Astrocyte of the hippocampus (primary cell): ENCODE results near the gene ADAR.

Source experiments
- DNase-seq: peaks from one replicate; pipeline ENCODE4 v3.0.0; 2011; ENCODE audit warnings: low read depth, low spot score

ADAR gene

DNA sequence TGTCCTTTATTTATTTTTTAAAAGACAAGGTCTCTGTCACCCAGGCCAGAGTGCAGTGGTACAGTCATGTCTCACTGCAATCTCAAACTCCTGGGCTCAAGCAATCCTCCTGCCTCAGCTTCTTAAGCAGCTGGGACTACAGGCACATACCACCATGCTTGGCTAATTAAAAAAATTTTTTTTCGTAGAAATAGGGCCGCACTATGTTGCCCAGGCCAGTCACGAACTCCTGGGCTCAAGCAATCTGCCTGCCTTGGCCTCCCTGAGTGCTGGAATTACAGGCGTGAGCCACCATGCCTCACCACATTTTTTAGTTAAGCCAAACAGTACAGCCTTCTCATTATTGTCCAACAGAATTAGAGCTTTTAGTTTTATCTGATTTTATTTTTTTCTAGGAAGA, 7.4 kb upstream of the ADAR start:
- no peak for DNase-seq

DNA sequence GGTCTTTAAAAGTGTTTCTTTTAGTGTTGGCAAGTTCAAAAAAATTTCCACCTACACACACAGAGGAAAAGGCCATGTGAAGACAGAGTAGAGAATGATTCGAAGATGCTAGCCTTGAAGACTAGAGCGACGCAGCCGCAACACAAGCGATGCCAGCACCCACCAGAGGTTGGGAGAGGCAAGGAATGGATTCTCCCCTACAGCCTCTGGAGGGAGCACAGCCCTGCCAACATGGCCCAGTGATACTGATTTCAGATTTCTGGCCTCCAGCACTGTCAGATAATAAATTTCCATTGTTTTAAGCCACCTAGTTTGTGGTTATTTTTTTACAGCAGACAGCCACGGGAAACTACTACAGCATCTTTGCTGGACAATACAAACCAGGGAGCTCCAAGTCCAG, 6.9 kb upstream of the ADAR start:
- DNase-seq = no peak

DNA sequence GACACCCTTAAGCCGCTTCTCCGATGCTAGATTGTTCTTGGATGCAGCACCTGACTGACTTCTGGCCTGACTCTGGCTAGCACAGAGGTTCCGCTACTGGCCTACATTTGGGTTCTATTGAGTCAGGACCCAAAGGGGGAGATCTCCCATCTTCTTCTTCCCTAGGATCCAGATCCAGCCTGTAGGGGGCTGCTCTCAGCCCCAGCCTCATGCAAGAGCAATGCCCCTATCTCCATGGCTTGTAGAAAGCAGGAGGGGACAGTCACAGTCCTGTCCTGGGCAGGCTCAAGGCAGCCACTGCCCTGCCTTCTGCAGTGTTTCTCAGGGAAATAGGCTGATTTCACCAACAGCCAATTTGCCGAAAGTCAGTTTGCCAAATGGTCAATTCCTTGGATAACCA, 6.3 kb upstream of the ADAR start:
- DNase-seq = no peak

DNA sequence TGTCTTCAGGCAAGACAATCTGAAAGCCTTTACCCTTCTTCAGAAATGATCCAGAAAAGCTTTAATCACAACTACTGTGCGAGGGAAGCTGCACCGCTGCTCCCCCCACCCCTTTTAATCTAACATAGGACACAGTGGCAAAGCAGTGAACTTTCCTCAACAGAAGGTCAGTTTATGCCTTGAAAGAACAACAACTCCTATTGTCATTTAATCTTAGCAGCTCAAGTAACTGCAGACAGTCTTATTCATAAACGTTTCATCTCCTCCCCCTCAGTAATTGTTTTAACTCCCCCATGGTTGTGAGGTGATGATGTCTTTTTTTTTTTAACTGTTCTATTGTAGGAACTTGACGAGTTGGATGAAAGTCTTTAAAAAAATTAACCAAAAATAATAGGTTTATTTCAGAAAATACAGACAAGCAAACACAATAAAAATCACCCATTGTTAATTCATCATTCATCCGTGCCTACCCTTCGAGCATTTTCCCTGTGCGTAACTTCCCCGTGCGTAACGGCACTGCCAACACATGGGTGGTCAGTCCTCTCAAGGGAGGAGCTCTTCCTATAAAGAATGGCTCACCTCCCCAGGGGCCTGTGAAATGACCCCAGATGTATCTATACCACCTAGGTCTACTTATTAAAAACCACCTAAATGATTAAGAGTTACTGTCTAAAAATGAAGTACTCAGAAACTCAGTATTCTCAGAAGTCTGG, 3.3 kb upstream of the ADAR start:
- no peak for DNase-seq

DNA sequence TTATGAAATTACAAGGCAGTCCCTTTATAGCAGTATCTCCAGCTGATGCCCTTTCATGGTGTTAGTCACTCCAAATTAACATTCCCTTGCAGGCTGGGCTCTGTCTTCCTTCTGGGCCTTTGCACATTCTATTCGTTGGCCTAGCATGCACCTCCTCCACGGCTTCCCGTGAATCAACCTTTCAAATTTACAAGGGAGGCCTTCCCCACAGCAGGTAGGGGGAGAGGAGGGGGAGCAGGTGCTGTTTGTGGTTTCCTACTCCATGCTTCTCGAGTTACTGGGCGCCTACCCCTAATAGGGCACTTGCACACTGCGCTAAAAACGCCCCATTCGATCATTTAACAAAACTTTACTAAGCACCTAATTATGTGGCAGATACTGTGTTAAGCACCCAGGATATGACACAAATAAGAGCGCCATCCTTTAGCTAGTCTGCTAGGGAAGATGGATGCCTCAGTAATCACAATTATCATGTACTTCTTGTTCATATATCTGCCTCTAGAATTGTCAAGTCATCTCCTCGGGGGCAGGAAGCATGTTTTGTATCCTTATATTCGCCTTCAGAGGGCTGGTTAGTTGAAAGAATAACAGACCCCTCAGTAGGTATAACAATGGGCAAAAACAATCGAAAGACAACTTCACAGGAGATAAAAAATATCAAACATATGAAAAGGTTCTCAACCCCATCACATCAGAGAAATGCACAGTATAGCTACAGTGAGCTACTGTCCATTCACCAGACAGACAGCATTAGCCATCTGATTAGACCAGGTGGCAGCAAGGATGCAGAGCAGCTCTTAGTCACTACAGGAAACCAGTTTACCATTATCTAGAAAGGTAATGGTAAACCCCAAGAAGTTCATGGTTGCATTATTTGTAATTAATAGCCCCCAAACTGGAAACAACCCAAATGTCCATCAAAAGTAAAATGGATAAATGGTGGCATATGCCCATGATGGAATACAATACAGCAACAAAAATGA, 1.7 kb upstream of the ADAR start:
- peak; percentile 49 for DNase-seq

DNA sequence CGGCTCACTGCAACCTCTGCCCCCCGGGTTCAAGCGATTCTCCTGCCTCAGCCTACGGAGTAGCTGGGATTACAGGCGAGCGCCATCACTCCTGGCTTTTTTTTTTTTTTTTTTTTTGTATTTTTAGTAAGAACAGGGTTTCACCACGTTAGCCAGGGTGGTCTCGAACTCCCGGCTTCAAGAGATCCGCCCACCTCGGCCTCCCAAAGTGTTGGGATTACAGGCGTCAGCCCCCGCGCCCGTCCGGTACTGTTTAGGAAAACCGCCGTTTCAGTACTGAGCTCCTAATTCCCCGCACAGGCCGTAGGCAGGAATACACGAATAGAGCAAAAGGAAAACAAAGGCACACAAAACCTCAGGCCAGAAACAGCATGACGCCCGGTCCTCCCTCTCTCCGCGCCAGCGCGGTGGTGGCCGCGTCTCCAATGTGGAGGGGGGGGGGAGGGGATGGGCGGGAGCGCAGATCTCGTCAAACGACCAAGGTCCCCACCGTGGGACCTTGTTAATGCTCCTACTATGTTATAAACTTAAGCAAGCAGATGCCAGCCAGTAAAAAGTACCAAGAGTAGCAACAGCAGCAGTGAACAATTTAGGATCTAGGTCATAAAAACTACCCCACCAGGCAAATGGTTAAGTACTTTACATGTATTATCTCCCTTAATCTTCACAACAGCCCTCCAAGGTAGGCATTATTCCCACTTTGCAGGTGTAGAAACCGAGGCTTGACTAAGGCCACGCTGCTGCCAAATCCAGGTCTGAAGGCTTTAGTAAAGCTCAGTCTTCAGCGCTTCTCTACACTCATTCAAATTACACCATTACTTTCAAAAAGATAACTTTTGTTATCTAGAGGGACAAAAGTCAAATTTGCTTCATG, 648 bp upstream of the ADAR start:
- peak; percentile 82 for DNase-seq

DNA sequence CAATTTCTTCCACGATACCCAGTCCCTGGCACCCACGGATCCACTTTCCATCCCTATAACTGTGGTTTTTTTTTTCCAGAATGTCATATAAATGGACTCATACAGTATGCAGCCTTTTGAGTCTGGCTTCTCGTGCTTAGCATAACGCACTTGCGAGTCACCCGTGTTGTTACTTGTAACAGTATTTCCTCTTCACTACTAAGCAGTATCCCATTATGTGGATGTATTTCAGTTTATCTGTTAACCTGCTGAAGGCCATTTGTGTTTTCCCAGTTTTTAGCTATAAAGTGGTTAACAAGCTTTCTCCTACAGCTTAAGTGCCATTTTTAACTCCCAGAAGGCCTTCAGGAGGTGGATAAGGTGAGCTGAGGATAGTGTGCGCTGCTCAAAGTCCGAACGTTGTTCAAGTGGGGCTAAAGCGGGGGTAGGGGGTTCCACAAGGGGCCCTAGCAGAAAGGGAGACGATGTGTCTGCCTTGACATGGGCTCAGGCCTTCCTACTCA, 829 bp downstream of the ADAR start:
- peak; percentile 55 for DNase-seq

DNA sequence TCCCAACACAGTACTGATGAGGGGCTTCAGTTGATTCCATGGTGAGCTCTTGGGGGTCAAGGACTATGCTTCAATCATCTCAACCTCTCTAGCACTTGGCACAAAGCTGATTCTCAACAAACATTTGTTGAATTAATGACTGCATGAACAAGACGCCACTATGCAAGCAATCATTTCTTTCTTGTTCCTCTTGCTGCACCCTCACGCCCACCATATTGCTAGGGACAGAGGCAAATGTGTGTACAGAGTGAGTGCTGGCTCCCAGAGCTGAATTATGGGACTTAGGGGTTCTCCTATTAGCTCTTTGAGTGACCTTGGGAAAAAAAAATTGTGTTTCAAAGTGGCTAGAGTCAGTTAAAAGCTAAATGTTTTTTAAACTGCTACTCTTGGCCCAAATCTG, 2.5 kb downstream of the ADAR start:
- no peak for DNase-seq

DNA sequence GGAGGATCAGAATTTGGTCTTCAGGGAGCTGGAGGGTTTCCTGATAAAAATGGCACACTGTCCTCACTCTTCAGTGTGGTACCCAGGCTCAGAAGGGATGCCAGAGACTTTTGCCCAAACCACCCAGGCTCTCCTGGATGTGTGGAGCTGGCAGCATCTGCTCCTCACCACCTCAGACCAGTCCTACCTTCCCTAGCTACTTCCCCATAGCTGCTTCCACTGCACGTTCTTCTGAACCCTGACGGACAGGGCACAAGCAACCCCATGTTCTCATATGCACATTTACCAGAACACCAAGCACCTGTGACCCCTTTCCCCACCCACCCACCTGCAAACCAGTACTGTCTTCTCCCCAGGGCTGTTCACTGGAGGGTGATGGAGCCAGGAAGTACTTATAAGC, 4.7 kb downstream of the ADAR start:
- DNase-seq = no peak

DNA sequence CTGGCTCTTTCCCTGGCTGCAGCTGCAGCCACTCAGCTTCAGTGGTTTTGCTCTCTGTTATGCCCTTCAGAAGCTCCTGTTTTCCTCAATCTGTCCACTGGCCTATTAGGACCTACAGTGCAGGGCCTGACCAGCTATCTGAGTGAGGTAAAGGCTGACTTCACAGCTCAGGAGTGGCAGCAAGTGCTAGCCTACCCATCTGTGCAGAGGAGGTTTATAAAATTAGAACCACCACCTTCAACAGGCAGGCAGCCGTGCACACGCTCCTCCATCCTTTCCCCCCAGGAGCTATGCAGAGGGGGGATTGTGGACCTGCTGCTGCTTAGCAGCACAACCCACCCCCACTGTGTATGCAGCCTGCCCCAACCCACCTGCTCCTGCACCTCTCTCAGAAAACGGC, 8.3 kb downstream of the ADAR start:
- no peak for DNase-seq

DNA sequence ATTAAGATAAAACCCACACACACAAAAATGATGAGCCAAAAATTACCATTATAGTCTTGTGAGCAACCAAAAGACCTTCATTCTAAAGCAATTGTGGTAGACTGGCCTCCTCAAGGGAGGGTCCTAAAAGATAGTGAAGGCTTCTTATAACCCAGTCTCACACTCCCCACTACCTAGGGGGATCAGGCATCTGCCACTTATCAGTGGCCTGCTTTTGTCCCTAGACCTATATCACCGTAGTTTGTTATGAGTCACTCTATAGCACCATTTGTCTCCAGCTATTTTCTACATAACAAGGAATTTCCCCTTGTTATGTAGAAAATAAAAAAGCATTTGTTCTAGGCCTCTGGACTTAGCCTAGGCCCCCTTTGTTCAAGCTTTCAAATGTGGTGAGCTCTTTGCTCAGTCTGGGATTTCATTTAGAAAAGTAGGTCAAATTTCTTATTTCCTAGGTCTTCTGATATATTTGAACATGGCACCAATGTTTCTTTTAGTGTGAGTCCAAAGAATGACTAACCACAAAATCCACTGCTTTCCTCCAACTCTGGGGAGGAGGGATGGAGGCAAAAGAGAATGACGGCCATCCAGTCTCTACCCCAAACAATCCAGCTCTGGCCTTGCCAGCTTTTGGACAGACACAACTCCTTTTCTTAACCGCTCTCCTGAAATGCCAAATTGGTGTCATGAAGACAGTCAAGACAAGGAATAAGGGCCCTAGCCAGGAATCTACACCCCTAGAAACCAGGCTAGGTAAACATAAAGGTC, 8.9 kb downstream of the ADAR start:
- DNase-seq = peak; percentile 80

DNA sequence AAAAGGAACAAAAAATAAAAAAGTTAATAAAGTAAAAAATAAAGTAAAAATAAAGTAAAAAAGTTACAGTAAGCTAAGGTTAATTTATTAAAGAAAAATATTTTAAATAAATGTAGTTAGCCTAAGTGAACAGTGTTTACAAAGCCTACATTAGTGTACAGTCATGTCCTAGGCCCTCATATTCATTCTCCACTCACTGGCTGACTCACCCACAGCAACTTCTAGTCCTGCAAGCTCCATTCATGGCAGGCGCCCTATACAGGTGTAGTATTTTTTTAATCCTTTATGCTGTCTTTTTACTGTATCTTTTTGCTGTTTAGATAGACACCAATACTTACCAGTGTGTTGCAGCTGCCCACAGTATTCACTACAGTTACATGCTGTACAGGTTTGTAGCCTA, 12.4 kb downstream of the ADAR start:
- DNase-seq = peak; percentile 53

DNA sequence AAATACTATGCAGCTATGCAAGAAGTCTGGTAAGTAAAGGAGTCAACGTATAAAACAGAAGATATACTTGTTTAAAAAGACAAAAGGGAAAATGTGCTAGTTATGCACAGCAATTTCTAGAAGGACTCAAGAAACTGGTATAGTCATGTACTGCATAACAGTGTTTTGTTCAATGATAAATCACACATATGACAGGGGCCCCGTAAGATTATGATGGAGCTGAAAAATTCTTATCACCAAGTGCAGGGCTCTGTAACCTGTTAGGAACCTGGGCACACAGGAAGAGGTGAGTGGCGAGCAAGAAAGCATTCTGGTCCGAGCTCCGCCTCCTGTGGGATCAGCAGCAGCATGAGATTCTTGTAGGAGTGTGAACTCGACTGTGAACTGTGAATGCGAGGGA, 13.2 kb downstream of the ADAR start:
- DNase-seq = no peak

DNA sequence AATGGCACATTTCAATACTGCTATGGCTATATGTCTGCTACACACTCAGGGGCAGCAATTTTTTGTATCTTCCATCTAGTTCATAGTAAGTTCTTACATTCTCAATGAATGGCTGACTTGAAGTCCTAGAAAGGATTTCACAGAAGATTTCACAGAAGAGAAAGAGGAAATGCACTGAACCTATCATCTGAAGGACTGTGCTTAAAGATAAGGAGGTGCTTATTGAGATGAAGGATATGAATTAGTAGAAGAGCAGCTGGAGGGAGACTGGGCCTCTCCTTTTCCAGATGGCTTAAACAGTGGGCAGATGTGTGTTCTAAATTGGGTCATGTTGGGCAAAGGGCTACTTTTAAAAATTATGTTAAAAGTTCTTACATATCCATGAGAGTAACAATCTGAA, 14.6 kb downstream of the ADAR start:
- DNase-seq = no peak

DNA sequence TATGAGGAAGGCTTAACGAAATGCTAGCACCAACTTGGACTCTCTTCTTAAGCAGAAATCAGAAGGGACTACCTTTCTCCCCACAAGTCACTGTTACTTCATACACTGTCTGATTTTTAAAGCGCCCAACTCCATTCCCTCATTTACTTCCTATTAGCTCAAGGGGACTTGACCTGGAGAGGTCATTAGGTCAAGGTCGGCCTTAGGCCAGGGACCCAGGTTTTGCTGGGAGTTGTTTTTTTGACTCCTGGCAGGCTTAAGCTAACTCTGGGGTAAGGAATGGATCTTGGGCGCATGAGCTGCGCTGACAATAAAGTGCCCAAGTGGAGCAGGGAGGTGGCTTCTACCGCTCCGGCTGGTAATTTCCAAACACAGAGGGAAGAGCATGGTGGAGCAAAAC, 16.8 kb downstream of the ADAR start:
- no peak for DNase-seq

DNA sequence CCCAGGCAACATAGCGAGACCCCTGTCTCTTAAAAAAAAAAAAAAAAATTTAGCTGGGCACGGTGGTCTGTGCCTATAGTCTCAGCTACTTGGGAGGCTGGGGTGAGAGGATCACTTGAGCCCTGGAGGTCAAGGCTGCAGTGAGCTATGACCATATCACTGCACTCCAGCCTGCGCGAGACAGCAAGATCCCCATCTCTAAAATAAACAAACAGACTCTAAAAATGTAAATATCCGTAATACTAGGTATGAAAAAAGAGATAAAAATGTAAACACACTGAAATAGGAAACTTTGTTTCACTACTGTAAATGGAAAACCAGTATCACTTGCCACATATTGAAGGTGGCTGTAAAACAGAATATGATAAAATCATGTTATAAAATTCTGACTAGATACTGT, 17.2 kb downstream of the ADAR start:
- DNase-seq = no peak

DNA sequence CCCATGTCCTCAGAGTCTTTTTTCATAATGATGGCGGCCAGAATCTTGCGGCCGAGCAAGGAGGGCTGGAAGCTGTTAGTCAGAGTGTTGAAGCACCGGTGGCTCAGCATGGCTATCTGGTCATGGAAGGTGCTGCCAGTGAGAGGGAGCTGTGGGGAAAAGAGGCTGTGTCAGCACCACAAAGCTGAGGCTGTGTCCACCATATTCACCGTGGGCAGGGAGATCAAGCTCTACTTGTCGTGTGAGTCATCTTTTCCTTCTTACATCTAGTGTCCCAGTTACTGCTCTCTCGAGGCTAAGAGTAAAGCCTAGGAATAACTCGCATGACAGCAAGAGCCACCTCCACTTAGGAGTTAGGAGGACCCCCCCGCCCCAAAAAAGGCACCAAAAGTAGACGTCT, 18.2 kb downstream of the ADAR start:
- no peak for DNase-seq

DNA sequence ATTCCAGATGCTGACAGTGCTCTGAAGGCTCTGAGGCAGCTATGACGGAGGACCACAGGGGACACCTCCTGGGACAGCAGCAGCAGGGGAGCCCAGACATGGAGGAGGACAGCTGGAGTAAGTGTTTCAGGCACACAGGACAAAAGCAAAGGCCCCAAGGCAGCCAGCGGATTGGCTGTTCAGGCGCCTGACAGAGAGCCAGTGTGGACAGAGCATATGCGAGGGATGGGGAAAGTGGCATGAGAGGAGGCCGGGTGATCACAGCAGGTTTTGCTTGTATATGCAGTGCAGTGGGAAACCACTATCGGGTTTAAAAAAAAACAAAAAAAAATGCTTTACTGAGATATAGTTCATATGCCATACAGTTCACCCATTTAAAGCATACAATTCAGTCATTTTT, 21.3 kb downstream of the ADAR start:
- no peak for DNase-seq

DNA sequence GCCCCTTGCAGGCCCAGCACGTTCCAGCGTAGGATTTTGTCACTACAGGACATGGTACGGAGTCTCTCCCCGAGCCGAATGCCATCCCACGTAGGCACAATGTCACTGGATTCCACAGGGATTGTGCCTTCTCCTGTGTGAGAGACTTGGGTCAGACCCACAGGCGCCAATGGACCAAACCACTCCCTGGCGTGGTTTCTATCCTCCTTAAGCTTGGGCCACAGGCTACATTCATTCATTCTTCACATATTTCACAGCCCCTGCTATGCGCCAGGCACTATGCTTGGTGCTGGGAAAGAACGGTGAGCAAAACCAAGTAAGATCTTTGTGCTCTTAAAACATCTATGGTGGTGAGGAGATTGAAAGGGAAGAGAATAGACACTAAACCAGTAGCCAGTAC, 21.8 kb downstream of the ADAR start:
- peak; percentile 53 for DNase-seq

DNA sequence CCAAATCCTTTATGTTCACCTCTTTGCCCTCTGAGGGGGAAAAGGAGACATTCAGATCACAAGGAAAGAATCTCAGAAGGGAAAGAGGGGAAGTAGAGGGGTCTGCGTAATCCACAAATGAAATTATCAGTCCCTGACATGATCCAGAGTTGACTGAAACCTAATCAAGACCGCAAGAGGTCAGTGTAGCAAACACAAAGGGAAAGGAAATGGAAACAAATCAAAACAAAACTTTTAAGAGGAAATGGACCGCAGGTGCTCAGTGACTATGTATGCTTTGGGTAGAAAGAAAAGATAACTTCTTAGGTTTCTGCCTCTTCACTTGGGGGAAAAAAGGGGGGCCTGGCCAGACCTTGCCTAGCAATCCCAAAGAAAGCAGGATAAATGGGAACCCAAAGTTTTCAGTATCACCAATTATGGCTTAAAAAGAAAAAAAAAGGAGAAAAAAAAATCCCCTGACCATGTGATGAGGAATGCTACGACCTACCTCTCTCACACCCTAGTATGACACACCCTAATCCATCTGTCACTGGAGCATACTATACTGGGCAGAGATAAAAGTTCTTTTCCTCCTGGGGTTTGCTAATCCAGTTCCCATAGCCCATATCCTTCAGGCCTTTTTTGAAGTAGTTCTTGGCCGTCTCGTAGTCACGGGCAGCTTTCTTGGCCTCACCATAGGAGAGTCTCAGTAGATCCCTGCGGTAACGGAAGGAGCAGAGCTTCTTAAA, 23.6 kb downstream of the ADAR start:
- no peak for DNase-seq
